SJCRH30 (cell line): ENCODE measurements around the gene TLK2. TPM values are rescaled to one million over a fixed set of nuclear protein-coding genes. Genes with fewer than 3 reads are reported as not detected.
A peak's percentile ranks its signal among the peaks of the same experiment; 100 is the strongest.
"Not testable (repeated sequence)": the region's sequence is repeated elsewhere in the genome, so short reads cannot be mapped to it uniquely, and the experiment has no call there.

Experiments used
- DNase-seq, 2 experiments: peaks; one replicate each; pipeline ENCODE4 v3.0.0-alpha.2; 2015 to 2020
- H3K27ac ChIP-seq: fragments of 250-450 bp; sonication (Bioruptor Pico); 2 replicates; pipeline ENCODE4 v1.5.1; 2020; ENCODE audit warnings: mild to moderate bottlenecking, moderate library complexity
- H3K27me3 ChIP-seq: fragments of 250-450 bp; sonication (Bioruptor Pico); 2 replicates; pipeline ENCODE4 v1.5.1; 2020; ENCODE audit warnings: mild to moderate bottlenecking, moderate library complexity
- H3K36me3 ChIP-seq: fragments of 250-450 bp; sonication (Bioruptor Pico); 2 replicates; pipeline ENCODE4 v1.5.1; 2020; ENCODE audit warnings: mild to moderate bottlenecking, moderate library complexity
- H3K4me1 ChIP-seq: fragments of 250-450 bp; sonication (Bioruptor Pico); 2 replicates; pipeline ENCODE4 v1.5.1; 2020; ENCODE audit warnings: mild to moderate bottlenecking, moderate library complexity
- H3K4me3 ChIP-seq: fragments of 250-450 bp; sonication (Bioruptor Pico); 2 replicates; pipeline ENCODE4 v1.5.1; 2020; ENCODE audit warnings: mild to moderate bottlenecking, moderate library complexity
- H3K9me3 ChIP-seq: fragments of 250-450 bp; sonication (Bioruptor Pico); replicated peaks from 2 replicates; pipeline ENCODE4 v1.5.1; 2020; ENCODE audit warnings: mild to moderate bottlenecking, moderate library complexity
- total RNA-seq: library from RNA; depleted of rRNA; stranded (reverse); fragments of >200 nt; shearing (Covaris generic); gene quantifications from 2 replicates; pipeline ENCODE4 v1.2.3, GENCODE V29; 2014; rRNA removed

The TLK2 gene
- 51.0 and 59.5 TPM in 2 replicates for total RNA-seq

DNA sequence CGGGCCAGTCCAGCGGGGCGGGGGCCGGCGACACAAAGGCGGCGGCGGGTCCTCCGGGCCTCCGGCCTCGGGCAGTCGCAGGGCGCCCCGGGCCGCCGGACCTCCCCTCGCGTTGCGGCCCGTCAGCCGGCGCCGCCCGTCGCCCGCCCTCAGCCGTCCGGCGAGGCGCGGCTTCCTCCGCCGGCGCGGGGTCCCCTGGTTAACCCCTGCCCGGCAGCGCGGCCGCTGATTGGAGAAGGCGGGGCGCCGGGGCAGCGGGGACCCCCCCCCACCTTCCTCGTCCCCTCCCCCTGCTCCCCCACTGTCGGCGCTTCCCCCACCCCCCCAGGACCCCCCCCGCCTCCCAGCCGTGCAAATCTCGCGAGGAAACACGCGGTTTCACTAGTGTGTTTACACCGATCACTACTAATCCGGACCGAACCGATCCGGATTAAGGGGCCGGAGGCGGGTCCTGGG is at the start of gene TLK2:
TSS of gene TLK2 (plus strand) at position 402 of the 456 bp plus-strand sequence. CDS start 2,301 bp downstream, outside the sequence.
- DNase-seq, result peak; percentile 85 to 89
- H3K27ac ChIP-seq, result peak within 1 kb of the TSS; percentile 98
- H3K27me3 ChIP-seq, result no peaks in the 10 kb centered on the region
- H3K4me1 ChIP-seq, result 0 out of 2 replicates have a peak, but pooled peaks cover 2% of the 10 kb centered on the region
- H3K4me3 ChIP-seq, result peak within 1 kb of the TSS; percentile 100
- H3K9me3 ChIP-seq, result no peaks in the 10 kb centered on the region
- H3K36me3 ChIP-seq, result peaks cover 6% of the 10 kb centered on the region; the same call in 1 of the 2 replicates

DNA sequence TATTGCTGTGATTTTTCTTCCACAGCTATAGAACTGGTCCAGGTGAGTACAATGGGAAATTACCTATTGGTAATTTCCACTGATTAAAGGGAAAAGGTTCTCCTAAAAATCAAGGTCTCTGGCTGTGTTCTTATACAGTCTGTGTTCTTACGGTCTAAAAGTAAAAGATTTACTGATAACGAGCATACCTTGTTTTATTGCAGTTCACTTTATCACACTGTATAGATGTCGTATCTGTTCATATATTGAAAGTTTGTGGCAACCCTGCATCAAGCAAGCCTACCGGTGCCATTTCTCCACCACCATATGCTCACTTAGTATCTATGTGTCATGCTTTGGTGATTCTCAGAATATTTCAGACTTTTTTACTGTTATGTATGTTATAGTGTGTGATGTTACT is 43.4 kb upstream of the TLK2 start:
- not testable (repeated sequence) for H3K27ac ChIP-seq, H3K4me3 ChIP-seq, H3K27me3 ChIP-seq, H3K9me3 ChIP-seq, H3K36me3 ChIP-seq, H3K4me1 ChIP-seq, DNase-seq

DNA sequence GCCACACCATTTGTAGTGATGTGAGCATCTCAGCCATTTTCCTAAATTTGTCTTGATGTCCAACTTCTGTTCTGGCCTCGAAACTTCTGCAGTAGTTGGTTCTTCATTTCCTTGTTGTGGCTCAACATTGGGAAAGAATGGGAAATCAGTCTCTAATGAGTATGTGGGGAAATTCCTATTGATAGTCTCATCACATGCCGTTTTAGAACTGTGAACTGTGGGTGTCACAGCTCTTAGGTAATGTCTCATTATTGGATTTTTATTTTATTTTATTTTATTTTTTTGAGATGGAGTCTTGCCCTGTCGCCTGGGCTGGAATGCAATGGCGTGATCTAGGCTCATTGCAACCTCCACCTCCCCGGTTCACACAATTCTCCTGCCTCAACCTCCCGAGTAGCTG is 37.4 kb upstream of the TLK2 start:
- not testable (repeated sequence) for H3K27me3 ChIP-seq, H3K27ac ChIP-seq, H3K9me3 ChIP-seq, H3K4me1 ChIP-seq, H3K4me3 ChIP-seq, DNase-seq
- peaks cover 25% of the 10 kb centered on the region for H3K36me3 ChIP-seq

DNA sequence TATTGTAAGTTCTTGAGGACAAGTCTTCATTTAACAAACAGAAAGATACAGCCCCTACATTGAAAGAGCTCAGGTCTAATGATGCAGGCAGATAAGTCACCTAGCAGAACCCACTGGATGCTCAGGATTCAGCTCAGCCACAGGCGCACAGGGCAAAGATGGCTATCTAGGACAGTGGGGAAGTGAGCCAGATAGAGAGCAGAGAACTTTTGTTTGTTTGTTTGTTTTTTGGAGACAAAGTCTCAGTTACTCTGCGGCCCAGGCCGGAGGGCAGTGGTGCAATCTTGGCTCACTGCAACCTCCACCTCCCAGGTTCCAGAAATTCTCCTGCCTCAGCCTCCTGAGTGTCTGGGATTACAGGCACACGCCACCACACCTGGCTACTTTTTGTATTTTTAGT is 34.6 kb upstream of the TLK2 start:
- Histone ChIP-seq H3K9me3 (no peaks in the 10 kb centered on the region), H3K27me3 (no peaks in the 10 kb centered on the region), H3K27ac (no peak overlapping the region), H3K36me3 (peaks cover 32% of the 10 kb centered on the region), H3K4me1 (no peaks in the 10 kb centered on the region), H3K4me3 (no peak overlapping the region)
- DNase-seq, result no peak

DNA sequence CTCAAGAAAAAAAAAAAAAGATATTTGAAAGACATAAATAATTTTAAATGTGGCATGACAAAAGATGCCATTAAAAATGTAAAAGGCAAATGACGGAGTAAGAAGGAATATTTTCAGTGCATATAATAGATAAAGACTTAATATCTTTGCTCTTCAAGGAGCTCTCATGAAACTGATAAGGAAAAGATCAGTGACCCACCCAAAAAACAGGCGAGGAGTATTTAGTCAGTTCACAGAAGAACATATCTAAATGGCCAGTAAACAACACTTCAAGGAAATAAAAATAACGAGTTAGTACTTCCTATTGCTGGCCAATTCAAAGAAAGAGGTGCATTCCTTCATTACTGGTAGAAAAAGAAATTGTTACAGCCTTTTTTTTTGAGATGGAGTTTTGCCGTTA is 32.8 kb upstream of the TLK2 start:
- not testable (repeated sequence) for H3K27me3 ChIP-seq, H3K9me3 ChIP-seq, H3K4me1 ChIP-seq, DNase-seq, H3K4me3 ChIP-seq, H3K27ac ChIP-seq
- peaks cover 31% of the 10 kb centered on the region for H3K36me3 ChIP-seq

DNA sequence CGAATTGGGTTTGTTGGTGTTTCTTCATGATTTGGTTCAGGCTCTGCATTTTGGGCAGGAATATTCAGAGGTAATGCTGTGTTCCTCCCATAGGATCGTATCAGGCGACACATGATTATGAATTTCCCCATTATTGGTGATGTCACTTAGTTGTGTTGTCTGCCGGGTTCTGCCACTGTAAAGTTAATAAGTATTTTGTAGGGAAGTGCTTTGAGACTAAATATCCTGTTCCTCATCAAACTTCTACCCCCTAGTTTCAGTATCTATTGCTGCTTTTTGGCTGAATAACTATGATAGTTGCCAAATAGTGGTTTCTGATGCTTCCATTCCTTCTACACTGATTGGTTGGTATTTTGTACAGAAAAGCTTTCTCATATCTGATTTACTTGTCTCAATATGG is 26.4 kb upstream of the TLK2 start:
- H3K4me3 ChIP-seq, DNase-seq, H3K27ac ChIP-seq, H3K9me3 ChIP-seq, H3K27me3 ChIP-seq, H3K4me1 ChIP-seq, H3K36me3 ChIP-seq: not testable (repeated sequence)

GRCh38 chr17:62453041-62453440 is 25.6 kb upstream of the TLK2 start:
- DNase-seq, H3K36me3 ChIP-seq, H3K4me1 ChIP-seq, H3K4me3 ChIP-seq, H3K27ac ChIP-seq, H3K9me3 ChIP-seq, H3K27me3 ChIP-seq: not testable (repeated sequence)

- H3K4me3 ChIP-seq, H3K36me3 ChIP-seq, H3K9me3 ChIP-seq, H3K4me1 ChIP-seq, DNase-seq, H3K27me3 ChIP-seq, H3K27ac ChIP-seq: not testable (repeated sequence)
Observed at GRCh38 chr17:62453656-62454055, 25.0 kb upstream of the TLK2 start.

DNA sequence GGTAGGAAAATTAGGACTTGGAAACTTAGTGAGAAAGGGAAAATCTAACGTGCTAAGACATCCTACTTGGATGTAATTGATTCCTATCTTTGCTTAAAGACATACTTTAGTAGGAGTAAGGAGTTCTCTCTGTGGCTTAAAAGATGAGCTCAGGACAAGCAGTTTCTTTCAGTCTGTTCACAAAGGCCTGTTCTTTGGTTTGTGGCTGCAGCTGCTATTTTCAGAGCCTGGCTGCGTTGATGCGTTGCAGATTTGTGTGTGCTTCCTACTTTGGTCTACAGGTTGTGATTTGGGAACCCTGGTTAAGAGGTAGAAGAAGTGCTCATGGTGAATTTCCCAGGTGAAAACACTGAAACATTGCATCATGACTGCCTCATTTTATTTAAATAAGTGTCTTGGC is 24.5 kb upstream of the TLK2 start:
- peak in 1 of 2 experiments; percentile 7 for DNase-seq
- not testable (repeated sequence) for H3K36me3 ChIP-seq, H3K27me3 ChIP-seq, H3K27ac ChIP-seq, H3K4me1 ChIP-seq, H3K4me3 ChIP-seq, H3K9me3 ChIP-seq

DNA sequence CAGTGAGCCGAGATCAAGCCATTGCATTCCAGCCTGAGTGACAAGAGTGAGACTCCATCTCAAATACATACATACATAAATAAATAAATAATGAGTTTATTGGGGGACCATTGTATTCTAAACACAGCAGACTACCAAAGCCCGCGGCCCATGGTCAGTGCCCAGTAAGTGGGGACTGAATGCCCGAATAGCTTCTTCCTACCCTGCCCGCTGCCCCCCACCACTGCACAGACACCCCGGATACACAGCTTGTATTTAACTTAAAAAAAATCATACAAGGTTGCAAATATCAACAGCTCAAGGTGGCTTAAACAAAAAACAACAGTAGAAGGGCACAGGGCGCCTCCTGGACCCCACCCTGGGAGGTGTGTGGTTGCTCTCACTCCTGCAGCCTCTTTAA is 22.6 kb upstream of the TLK2 start:
- no peaks in the 10 kb centered on the region for H3K36me3 ChIP-seq
- H3K27ac ChIP-seq, result no peak overlapping the region
- H3K9me3 ChIP-seq, result no peaks in the 10 kb centered on the region
- no peaks in the 10 kb centered on the region for H3K27me3 ChIP-seq
- DNase-seq, result no peak
- no peaks in the 10 kb centered on the region for H3K4me1 ChIP-seq
- no peak overlapping the region for H3K4me3 ChIP-seq

GRCh38 chr17:62458483-62458882 is 20.1 kb upstream of the TLK2 start:
- DNase-seq, H3K4me3 ChIP-seq, H3K27ac ChIP-seq, H3K36me3 ChIP-seq, H3K4me1 ChIP-seq, H3K27me3 ChIP-seq, H3K9me3 ChIP-seq: not testable (repeated sequence)

GRCh38 chr17:62464422-62464821 is 14.2 kb upstream of the TLK2 start:
- not testable (repeated sequence) for H3K27ac ChIP-seq, H3K4me1 ChIP-seq, DNase-seq, H3K4me3 ChIP-seq, H3K9me3 ChIP-seq, H3K36me3 ChIP-seq, H3K27me3 ChIP-seq

- not testable (repeated sequence) for H3K4me1 ChIP-seq, H3K4me3 ChIP-seq, H3K27me3 ChIP-seq, H3K27ac ChIP-seq, H3K36me3 ChIP-seq, DNase-seq, H3K9me3 ChIP-seq
Observed at GRCh38 chr17:62465271-62465670, 13.4 kb upstream of the TLK2 start.

- not testable (repeated sequence) for H3K27me3 ChIP-seq, H3K36me3 ChIP-seq, H3K4me3 ChIP-seq, H3K4me1 ChIP-seq, H3K27ac ChIP-seq, H3K9me3 ChIP-seq
- DNase-seq, result peak; percentile 82 to 91
Observed at GRCh38 chr17:62470666-62471379, 7.8 kb upstream of the TLK2 start.

DNA sequence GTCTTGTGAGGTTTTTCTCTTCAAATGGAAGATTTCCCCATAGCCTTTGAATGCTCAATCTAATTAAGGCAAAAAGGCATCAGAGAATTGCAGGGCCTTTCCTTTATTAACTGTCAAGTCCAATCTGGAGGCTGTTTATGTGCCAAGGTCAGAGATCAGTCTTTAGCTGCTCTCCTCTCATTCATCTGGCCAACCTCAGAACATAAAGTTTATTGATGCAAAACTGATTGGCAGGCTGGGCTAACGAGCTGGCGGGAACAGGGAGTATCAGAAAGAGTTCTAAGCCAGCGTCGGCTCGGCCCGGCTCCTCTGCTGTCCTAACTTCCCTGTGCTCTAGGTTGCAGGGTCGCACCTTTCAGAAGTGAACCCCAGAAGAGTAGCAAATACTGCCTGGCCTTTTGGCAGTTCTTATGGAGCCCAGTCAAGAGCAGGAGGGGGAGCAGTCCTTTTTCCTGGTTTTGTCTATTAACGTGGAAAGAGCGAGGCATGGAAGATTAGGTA is 7.2 kb upstream of the TLK2 start:
- not testable (repeated sequence) for H3K9me3 ChIP-seq, H3K4me1 ChIP-seq, H3K27ac ChIP-seq, H3K4me3 ChIP-seq, H3K36me3 ChIP-seq, DNase-seq, H3K27me3 ChIP-seq
